SIG-M5 treated with dmso at 0.1 percent for 504 hours (cell line): ENCODE results near the gene ADAMTS12.

Source experiments
- DNase-seq: peaks from one replicate; lab custom pipeline; 2025; ENCODE audit not compliant: unreplicated experiment; lab: John Stamatoyannopoulos, UW

ADAMTS12 gene

DNA sequence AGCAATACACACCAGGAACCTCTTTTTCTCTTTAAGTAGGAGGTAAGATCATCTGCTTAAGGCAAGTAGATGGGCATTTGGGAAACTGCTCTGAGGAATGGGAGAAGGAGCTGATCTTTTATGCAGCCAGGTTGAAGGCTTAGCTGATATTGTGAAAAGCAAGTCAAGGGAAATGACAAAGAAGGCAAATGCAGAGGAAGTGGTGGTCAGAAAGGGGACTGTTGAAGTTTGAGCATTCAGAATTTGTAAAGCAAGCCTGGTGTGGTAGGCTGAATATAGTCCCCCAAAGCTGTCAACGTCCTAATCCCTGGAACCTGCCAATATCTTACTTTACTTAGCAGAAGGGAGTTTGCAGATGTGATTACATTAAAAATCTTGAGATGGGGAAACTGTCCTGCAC is 128.9 kb downstream of the ADAMTS12 start:
- no peak for DNase-seq

DNA sequence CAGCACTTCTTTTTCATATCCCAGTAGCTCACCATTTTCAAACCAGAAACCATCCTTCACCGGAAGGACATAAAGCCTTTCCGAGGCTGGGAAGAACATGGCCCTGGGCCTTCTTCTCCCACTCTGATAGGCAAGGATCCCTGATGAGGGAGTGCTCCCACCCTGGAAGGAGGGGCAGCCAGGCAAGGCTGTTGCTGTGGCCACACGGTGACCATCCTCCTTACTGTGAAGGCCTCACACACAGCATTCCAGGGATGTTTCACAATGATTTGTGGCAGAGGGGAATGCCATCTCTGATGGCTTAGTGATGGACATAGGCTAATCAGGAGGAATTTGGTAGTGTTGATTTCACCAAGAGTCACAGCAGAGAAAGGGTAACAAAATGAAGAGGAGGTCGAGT is 130.7 kb downstream of the ADAMTS12 start:
- DNase-seq: no peak

DNA sequence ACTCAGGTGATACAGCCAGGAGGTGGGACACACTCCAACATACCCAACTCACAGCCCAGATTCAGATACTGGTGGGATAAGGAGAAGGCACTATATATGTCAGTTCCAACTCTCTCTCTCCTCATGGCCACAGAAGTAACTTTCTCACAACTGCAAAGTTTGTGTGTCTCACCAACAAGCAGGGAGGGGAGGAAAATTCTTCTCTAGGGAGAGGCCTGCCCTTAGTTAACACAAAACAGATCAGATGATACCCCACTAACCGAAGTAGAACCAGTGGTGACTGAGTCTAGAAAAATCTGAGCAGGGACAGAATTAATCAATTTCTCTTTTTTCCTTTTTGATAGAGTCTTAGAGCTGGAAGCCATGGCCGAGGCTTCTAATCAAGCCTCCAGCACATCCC is 133.1 kb downstream of the ADAMTS12 start:
- no peak for DNase-seq

DNA sequence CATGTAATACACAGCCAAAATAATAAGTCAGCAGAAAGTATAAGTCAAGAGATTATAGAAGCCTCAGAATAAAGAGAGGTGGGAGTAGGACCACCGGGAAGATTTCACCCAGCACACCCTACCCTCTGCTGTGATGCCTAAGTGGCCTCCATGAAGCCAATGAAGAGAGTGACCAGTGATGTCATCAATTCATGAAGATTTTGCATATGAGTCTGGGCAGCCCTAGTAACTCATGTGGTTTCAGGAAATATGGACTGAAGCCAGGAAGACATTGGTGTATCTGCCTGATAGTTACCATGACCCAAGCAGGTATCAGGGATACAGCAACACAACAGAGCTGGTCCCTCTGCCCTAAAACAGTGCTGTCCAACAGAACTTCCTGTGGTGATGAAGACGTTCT is 135.3 kb downstream of the ADAMTS12 start:
- no peak for DNase-seq

DNA sequence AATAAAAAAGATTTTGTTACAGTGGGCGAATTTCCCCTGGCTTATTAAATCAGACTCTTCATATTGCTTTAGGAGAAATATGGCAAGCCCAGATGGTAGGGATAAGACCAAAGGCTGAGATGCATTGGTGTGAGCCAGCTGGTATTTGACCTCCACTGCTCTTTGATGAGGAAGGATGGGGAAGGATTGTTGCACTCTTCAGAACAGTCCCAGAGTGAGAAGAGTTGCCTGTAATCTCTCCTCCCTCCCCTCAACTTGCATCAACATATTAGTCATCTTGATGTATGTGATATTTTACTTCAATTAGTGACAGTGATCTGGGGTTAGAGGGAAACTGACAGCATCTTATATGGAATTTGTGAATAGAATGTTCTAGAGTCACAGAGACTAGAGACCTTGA is 136.6 kb downstream of the ADAMTS12 start:
- DNase-seq: no peak

DNA sequence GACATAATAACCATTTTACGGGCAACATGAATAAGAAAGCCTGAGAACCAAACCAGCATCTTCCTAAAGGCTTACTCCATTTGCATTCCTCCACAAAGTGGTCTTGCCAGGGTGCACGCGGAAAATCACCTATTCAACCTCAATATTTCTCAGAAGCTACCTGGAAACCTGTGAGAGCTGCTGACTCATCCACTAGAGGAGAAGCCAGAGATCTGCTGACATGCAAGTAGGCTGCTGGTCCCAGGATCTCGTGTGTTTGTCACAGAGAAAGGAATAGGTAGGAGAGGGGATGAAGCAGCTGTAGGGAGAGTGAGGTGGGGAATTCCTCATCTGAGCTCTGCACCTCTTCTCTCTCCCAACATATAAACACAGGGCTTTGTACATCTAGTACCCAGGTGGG is 138.1 kb downstream of the ADAMTS12 start:
- no peak for DNase-seq

DNA sequence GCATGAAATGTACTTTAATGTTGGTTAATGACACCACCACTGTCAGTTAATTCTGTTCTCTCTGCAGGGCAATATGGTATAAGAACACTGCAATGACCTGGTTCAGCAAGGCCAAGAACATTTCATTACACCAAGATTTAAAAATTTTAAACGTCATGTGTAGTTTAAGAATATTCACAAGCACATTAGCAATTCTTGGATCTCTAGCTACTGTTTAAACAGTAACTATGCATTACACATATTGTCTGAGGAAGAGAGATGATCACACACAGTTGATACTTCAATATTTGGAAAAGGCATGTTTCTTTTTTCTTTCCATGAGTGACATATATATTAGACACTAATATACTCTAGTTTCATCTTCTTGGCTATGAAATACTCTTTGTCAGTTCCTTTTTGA is 143.0 kb downstream of the ADAMTS12 start:
- DNase-seq: no peak

DNA sequence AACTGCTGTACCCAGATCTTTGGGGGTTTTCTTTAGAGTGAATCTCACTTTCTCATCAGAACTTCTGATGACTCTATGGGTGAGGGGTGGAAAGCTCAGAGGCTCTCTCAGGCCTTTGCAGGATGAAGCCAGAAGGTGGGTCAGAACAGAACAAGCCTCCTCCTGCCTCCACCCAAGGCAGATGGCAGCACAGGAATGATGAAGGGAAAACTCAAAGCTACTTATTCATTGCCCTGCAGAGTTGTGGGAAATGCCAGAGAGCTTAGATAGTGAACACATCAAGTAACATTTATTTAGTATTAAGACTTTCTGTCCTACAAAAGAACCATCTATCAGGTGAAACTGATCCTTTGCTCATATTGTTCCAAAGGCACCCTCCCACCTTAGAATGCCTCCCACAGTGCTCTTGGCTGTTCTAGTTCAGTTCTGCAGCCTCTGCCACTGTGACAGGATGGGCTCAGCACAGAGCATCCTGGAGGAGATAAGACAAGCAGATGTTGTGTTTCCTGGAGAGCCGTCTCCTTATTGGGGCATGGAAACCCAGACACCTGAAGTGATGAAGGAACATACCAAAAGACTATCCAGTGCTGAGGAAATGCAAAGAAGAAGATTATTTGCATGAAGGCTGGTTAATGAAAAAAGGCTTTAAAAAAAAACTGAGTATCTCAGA is 146.6 kb downstream of the ADAMTS12 start:
- DNase-seq: no peak

DNA sequence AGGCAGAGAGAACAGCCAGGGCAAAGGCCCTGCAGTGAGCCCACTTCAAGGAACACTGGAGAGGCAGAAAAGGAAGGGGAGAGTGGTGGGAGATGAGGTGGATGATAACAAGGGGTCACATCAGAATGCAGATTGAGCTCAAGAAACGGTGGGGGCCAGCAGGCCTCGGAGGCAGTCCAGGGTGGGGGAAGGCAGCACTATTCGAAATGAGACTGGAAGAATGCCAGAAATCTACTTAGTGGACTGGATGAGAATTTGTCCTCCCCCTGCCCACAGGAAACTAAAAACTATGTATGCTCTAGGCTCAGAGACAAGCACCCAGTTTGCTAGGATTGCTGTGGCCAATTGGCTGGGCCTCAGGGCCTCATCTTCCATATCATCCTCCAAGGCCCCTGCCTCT is 148.7 kb downstream of the ADAMTS12 start:
- no peak for DNase-seq

DNA sequence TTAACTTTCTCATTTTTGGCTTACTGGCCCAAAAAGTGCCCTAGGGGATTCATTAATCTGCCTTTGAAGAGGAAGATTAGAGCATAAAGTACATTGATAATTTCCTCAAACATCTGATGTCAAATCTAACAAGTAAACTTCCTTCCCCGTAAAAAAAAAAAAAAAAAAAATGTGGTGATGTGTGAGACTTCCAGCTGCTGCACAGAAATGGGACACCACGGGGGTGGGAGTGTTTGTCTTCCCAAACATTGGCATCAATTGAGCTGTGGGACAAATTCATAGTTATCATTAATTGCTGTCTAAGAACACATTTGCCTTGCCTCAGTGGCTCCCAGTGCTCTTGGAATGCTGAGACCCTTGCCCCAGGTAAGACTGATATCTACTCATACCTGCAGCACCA is 149.6 kb downstream of the ADAMTS12 start:
- DNase-seq: no peak

DNA sequence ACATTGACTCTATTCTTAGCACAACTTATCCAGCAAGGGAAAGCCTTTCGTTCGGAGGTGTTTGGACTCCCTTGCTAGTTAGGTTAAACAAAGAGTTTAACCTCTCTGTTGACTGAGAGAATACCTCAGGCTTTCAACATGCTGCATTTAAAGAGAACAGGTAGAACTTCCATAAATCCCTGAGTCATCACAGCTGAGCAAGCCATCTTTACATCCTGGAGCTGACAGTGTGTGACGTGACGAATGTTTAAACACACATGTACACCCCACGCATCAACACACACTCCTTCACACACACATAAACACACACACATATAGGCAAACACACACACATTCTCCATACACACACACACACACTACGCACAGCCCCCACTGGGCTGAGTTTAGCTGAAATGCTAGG is 152.8 kb downstream of the ADAMTS12 start:
- DNase-seq: no peak

DNA sequence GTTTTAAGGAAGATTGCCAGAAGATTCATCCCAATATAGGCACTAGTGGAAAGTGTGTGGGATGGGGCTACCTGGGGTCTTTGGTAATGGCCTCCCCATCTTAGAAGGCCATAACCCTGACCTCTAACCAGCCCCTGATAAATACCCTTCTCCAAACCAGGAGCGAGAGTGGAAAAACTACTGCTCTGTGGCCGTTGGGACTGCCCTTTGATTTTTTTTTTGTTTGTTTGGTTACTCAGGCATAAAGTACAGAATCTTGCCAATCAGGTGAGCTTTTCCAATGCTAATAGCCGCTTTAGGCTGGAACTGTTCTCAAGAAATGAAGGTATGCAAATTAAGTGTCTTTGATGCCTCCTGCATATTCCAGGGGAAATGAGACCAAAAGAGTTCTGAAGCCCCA is 153.7 kb downstream of the ADAMTS12 start:
- no peak for DNase-seq

DNA sequence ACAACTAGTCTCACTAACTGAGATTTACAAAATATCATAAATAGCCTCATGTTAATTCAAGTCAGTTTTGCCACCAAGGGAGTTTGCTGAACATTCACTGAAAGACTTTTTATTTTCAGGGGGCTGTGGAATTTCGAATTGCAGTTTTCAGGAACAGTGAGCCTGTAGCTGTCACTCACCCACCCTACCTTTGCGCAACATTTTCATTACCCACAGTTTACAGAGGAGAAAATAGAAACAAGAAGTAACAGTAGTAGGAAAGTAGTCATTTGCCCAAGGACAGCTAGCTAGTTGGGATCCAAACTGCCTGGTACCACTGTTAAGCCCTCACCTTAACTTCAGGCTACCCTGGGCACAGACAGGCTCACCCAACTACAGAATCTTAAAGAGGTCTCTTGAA is 154.1 kb downstream of the ADAMTS12 start:
- DNase-seq: peak; percentile 36

DNA sequence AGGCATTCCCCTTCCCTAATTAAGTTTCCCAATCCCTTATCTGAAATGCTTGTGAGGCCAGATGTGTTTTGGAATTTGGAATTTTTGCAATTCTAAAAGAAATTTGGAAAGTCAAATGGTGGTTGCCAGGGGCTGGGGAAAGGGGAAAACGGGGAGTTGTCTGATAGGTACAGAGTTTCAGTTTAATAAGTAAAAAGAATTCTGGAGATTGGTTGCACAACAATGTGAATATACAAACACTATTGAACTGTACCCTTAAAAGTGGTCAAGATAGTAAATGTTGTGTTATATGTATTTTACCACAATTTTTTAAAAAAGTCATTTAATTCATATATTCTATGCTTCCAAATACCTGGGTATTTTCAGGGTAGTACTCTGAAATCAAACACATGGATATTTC is 154.5 kb downstream of the ADAMTS12 start:
- no peak for DNase-seq

DNA sequence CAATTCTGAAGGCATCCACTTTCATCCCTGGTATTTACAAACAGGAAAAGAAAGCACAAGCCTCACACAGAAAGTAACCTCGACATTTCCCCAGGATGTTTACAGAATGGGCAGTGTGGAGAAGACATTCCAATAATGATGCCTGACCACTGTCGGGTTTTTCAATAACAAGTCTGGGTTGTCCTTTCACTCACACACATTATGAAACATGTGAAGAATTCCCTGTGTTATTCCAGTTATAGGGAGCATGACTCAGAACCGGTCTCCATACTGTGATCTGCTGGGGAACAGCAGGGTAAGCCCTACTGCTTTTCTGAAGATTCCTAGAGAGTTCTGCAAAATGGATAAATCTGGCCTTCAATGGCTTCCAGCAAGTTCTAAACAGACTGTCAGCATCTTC is 155.3 kb downstream of the ADAMTS12 start:
- no peak for DNase-seq

DNA sequence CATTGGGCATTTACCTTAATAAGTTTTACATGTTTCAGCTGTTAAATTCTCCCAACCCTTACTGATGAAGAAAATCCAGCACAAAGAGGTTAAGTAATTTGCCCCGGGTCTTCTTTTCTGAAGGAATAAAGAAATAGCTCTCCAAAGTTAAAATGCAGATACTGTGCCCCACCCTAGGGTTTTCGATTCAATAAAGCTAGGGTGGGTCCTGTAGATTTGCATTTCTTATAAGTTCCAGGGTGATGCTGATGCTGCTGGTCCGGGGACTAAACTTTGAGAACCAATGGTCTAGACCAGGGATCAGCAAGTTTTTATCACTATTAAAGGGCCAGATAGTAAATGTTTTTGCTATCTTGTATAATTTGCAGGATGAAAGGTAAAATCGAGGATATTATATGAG is 156.7 kb downstream of the ADAMTS12 start:
- DNase-seq: no peak

DNA sequence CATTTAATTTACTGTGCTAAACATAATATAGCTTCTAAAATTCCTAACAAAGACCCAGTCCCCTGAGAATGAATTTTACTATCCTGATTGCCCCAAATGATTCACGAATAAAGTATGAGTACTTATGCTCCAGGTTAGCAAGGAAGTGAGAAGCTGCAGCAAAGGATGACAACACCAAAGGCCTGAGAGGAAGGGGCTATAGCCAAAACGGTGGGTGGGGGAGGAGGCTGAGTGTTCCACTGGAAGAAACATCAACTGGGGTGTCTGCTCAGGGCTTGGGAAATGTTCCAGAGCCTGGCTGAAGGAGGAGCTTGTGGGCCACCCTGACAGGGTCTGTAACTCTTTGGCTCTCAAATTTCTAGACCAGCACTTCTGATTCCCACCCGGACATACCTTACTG is 157.3 kb downstream of the ADAMTS12 start:
- no peak for DNase-seq

DNA sequence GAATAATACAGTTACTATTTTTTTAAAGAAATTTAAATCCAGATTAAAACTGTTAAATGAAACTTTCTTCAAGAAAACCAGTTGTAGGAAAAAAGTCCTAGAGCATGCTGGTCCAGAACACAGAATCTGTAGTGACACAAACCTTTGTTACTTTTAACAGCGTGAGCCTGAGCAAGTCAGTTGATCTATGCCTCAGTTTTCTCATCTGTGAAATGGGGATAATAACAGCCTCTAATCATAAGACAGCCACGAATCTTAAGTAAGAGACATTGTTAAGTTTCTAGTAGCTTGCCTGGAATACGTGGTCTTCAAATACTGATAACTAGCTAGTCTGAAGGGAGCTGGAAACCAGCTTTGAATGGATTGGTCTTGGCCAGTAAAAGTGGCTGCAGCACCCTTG is 158.6 kb downstream of the ADAMTS12 start:
- DNase-seq: no peak

DNA sequence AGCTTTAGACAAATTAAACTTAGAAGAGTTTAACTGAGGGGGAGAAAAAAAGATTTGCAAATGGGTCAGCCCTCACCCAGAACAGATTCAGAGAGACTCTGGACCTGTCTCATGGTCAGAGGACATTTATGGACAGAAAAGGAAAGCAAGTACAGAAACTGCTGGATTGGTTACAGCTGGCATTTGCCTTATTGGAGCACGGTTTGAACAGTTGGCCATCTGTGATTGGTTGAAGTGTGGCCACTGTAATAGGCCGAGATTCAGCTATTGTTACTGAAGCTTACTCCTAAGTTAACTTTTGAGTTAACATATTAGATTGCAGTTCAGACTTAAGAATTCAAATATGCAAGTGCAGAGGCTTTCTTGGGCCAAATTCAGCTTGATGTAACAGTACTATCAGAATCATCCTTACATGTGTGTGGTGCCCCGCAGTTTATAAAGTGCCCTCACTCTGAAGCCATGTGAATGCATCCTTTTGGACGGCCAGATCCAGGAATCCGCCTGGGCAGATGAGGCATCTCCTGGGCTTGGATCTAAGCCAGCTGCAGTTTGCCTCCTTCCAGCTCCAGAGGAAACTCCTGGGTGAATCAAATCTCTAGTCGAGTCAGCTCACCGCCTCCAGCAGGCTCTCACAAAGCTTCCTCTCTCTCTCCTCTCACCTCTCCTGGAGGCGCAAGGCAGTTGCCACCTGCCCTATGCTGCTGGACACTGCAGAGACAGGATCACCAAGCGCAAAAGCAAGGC is 165.2 kb downstream of the ADAMTS12 start:
- DNase-seq: no peak

DNA sequence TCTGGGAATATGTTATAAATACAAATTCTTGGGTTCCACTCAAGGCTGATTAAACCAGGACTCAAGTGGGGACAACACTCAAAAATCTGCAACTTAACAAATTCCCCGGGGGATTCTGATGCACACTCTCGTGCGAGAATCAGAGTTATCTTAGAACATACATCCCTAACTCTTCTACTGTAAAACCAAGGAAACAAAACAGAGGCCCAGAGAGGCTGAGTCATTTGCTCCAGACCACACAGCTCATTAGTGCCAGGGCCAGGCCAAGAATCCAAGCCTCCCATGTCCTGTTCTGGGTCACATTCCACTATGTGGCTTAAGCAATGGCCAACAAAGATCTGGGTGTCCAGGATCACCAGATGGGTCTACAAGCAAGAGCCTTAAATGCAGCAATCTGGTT is 166.0 kb downstream of the ADAMTS12 start:
- DNase-seq: no peak

DNA sequence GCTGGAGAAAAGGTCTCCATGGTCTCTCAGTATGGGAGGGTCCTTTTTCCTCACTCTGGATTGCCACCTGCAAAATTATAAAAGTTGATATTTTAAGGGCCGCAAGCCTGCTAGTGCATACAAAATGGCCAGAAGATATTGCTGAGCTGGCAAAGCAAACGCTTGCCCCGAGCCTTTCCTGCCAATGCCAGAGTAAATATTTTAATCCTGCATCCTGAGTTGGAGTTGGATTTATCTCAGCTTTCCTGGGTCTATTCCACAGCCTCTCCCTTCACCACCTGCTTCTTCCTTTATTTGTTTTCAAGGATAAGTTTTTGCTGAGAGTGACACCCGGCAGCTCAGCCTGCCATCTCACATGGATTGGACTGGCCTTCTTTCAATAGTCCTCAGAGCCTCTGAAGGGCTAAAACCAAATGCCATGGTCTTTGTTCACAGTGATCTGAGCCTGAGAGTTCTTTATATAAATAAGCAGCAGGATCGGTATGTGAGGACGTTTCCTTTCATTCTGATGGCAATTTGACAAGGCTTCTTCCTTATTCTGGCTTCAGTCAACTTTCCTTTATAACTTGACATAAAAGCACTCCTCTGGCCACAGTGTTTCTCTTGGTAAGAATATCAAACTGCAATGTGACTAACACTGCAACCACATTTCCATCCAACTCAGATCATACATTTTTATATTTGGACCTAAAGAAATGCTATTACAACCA is 170.1 kb downstream of the ADAMTS12 start:
- no peak for DNase-seq

DNA sequence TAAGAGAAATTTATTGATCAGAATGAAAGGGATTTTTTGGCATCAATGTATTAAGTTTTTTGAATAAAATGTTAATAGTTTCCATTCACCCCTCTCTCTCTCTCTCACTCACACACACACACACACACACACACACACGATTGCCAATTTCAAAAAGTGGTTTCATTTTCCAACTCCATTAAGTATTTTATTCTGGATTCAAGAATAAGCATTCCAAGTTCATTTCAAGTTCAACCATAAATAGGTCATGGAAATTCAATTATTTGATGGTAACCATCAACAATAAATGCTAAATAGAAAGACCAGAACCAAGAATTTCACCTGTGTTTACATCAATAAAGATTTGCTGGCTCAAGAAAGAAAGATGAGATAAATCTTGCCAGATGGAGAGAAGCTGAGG is 171.6 kb downstream of the ADAMTS12 start:
- no peak for DNase-seq
